HG03378 (cell line): ENCODE results near the gene SETD9.

Experiments
- ATAC-seq: cut with Tn5 transposase; IDR thresholded peaks from one replicate; pipeline ENCODE4 v1.9.1; 2021; ENCODE audit warnings: mild to moderate bottlenecking, moderate library complexity; ENCODE audit not compliant: unreplicated experiment

Gene SETD9

DNA sequence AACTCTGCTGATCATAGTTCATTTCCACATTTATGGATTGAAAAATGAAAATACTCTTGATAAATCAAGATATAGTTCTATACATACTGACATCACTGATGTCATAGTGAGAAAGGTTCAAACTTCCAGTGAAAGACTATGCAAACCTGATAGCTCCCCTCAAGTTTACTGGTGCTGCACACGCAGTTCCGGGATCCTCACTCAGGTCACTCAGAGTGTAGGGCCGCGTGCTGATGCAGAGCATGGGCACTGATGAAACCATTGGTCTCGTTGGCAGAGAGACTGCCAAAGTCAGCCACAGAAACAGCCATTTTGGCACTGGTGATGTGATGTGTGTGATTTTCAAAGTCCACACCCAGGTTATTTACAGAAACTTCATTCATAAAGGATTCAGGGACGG lies 13.5 kb downstream of the SETD9 start:
- ATAC-seq, result no peak

GRCh38 chr5:56934325-56934724 lies 24.9 kb downstream of the SETD9 start:
- ATAC-seq, result no peak

DNA sequence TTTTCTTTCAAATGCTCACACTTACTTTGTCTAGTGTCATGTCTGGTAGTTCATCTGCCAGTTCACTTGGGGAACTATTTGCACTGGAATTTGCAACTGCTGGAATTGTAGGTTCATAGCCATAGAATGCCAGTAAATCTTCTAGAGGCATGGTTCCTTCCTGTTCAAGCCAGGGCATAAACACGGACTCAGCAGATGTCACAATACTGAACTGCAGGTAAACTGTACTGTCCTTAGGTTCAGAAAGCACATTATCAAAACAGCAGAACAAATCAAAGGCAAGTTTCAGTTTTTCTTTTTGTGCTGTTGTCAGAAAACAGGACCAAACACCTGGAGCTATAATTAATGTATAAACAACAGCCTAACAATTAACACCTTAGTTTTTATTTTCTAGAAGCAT lies 29.5 kb downstream of the SETD9 start:
- ATAC-seq, result no peak

- ATAC-seq, result no peak
These were observed 32.6 kb downstream of the SETD9 start for GRCh38 chr5:56941981-56942380.

GRCh38 chr5:56947052-56947451 lies 37.7 kb downstream of the SETD9 start:
- no peak for ATAC-seq

- ATAC-seq, result peak; percentile 56
These were observed 41.3 kb downstream of the SETD9 start for GRCh38 chr5:56950626-56951125.

GRCh38 chr5:56951126-56951945 lies 41.9 kb downstream of the SETD9 start:
- peak; percentile 33 for ATAC-seq

DNA sequence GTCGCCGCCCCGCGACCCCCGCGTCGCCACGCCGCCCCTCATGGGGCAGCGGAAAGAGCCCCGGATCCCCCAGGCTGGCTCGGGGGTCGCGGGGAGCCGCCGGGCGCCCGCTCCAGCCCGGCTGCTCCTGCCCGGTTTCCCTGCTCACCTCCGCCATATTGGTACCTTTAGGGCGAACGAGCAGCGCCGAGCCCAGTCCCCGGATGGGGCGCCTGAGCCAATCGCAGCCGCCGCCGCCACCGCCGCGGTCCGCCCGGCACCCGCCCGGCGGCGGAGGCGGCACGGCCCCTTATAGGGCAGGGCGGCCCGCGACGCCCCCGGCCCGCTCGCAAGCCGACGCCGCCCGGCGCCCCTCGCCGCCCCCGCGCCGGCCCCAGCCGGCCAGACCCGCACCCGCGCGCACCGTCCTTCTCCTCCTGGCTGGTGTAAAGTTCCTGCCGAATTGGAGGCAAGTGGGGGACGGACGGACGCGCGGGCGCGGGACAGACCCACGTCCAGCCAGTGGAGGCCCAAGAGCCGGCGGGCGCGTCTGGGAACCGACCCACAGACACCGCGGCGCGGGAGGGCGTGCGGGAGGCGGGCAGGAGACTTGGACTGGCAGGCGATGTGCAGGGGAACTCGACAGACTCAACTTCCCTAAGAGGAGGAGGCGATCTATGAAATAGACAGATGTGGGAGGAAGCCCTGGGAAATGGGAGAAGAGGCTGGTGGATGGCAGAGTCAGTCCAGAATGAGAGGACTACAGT lies 42.7 kb downstream of the SETD9 start, which contains the start of gene MIER3:
Gene MIER3 (minus strand): TSS at position 178 of the 746 bp plus-strand sequence. CDS start 21 bp downstream, at position 157.
- ATAC-seq, result peak; percentile 66

- ATAC-seq, result no peak
These were observed 44.9 kb downstream of the SETD9 start for GRCh38 chr5:56954262-56954661.

DNA sequence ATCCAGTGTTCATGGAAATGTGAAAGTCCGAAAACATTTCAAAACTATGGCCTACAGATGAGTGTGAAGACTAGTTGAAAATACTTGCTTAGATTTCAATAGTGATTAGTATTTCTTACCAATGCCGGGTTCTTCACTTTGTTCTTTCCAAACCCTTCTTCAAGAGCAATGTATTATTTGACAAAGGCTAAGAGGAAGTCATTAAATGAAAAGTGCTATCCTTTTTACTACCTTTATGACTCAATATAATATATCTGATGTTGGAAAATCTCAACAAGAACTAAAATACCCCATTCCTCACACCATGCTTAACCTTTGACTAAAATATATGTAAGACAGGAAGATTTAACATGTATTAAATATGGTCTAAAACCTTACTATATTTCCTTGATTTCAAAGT lies 49.2 kb downstream of the SETD9 start:
- no peak for ATAC-seq

GRCh38 chr5:56959326-56959725 lies 49.9 kb downstream of the SETD9 start:
- ATAC-seq, result no peak

DNA sequence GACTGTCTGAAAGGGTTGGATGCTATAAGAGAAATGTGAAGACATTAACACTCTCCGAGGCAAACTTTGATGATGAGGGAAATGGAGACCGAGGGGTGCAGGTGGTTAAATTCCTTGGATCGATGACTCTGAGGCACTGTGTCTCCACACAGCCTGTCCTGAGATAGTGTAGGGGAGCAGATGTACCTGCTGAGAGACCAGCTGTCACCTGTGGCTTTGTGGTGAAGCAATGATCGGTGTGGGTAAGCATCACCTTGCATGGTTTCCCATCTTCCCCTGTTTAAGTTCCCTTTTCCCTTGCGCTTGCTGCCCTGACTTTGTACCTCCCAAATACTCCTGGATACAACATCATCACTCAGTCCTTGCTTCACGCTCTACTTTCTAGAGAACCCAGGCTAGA lies 52.4 kb downstream of the SETD9 start:
- no peak for ATAC-seq

GRCh38 chr5:56962286-56962685 lies 52.9 kb downstream of the SETD9 start:
- ATAC-seq, result no peak

DNA sequence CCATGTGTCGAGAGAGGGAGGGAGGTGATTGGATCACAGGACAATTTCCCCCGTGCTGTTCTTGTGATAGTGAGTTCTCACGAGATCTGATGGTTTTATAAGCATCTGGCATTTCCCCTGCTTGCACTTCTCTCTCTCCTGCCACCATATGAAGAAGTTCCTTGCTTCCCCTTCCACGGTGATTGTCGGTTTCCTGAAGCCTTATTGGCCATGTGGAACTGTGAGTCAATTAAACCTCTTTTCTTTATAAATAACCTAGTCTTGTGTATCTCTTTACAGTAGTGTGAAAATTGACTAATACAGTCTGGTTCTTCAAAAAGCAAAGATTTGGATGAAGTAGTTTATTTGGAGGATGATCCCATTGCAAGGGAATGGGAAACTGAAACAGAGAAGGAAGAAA lies 53.9 kb downstream of the SETD9 start:
- no peak for ATAC-seq

- ATAC-seq, result no peak
These were observed 54.8 kb downstream of the SETD9 start for GRCh38 chr5:56964173-56964572.
